Ascending aorta (tissue), 2 donors: ENCODE results near the gene BMP2K. TPM values are rescaled to one million over a fixed set of nuclear protein-coding genes. Genes with fewer than 3 reads are reported as not detected.

Experiments
- DNase-seq, 2 donors: peaks; one replicate each; pipeline ENCODE4 v3.0.0-alpha.2; 2019; ENCODE audit warnings: low spot score in 2 of 2
- H3K27ac ChIP-seq, 2 donors: fragments of 200-600 bp; sonication (generic); one replicate each; pipeline ENCODE4 v1.5.1; 2016 to 2017; ENCODE audit warnings: mild to moderate bottlenecking in 1 of 2
- H3K27me3 ChIP-seq: fragments of 200-600 bp; sonication (generic); one replicate; pipeline ENCODE4 v1.5.1; 2017
- H3K36me3 ChIP-seq, 2 donors: fragments of 200-600 bp; sonication (generic); one replicate each; pipeline ENCODE4 v1.5.1; 2016
- H3K4me1 ChIP-seq, 2 donors: fragments of 200-600 bp; sonication (generic); one replicate each; pipeline ENCODE4 v1.5.1; 2016 to 2017; ENCODE audit warnings: mild to moderate bottlenecking in 1 of 2
- H3K4me3 ChIP-seq, 2 donors: fragments of 200-600 bp; sonication (generic); one replicate each; pipeline ENCODE4 v1.5.1; 2016 to 2017; ENCODE audit warnings: mild to moderate bottlenecking in 1 of 2
- H3K9me3 ChIP-seq, 2 donors: fragments of 200-600 bp; sonication (generic); one replicate each; pipeline ENCODE4 v1.5.1; 2016
- intact Hi-C: fragments of 100-400 bp; cut with DNase I; formaldehyde crosslinking; loops from one replicate; pipeline ENCODE4 v1.15.1; 2023
- total RNA-seq: library from RNA; depleted of rRNA; stranded (reverse); fragments of >200 nt; gene quantifications from one replicate; pipeline ENCODE4 v1.1.0, GENCODE V29; 2016
- TF ChIP-seq, protein P1 (sequence below), 3 experiments: fragments of 200-600 bp in 2 of 3; fragments of 450-650 bp in 1 of 3; sonication (generic) in 2 of 3; IDR thresholded peaks; one replicate each; pipeline ENCODE4 v1.5.1; 2016 to 2019; ENCODE audit warnings: antibody characterized with exemption in 3 of 3, mild to moderate bottlenecking in 1 of 3, moderate library complexity in 1 of 3

BMP2K gene
- total RNA-seq, 1 donor from 2014 or later = 16.6 TPM

DNA sequence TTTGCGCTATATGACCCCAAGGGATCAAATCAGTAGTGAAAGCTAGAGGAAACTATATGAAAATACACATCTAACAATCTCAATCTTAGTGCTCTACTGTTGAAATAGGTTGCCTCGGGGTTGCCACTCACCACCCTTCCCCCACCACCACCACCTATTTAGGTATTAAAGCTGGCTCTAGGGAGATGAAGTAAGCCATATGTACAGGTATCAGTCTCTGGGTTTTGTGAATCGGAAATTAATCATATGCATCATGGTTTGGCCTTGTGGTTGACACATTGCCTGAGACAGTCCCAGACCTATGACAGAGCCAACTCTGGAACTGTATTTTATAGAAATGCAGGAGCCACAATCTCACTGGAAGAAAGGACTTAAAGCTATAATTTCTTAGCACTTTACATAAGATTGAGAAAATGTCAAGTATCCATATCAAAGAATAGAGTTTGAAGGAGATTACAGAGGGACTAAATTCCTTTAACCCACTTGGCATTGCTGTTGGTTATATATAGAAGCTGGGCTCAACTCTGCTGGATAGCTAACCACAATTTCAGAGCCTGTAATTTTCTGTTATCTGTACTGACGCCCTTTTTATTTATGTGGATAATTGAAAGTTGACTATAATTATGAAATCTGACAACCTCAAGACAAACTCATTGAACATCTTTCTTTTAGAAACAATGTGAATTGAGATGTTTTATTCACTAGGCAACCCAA, 26.7 kb upstream of the BMP2K start:
- H3K27ac ChIP-seq = no peak overlapping the region
- TF ChIP-seq, protein P1, sequence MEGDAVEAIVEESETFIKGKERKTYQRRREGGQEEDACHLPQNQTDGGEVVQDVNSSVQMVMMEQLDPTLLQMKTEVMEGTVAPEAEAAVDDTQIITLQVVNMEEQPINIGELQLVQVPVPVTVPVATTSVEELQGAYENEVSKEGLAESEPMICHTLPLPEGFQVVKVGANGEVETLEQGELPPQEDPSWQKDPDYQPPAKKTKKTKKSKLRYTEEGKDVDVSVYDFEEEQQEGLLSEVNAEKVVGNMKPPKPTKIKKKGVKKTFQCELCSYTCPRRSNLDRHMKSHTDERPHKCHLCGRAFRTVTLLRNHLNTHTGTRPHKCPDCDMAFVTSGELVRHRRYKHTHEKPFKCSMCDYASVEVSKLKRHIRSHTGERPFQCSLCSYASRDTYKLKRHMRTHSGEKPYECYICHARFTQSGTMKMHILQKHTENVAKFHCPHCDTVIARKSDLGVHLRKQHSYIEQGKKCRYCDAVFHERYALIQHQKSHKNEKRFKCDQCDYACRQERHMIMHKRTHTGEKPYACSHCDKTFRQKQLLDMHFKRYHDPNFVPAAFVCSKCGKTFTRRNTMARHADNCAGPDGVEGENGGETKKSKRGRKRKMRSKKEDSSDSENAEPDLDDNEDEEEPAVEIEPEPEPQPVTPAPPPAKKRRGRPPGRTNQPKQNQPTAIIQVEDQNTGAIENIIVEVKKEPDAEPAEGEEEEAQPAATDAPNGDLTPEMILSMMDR (IDR thresholded peaks at IDR 0.05) = no peak
- no peak overlapping the region for H3K4me3 ChIP-seq
- no peaks in the 10 kb centered on the region for H3K27me3 ChIP-seq
- intact Hi-C loops = no loop called here
- no peak for DNase-seq
- no peaks in the 10 kb centered on the region for H3K9me3 ChIP-seq
- no peaks in the 10 kb centered on the region for H3K36me3 ChIP-seq
- peaks cover 0 to 3% of the 10 kb centered on the region in 2 donors for H3K4me1 ChIP-seq

DNA sequence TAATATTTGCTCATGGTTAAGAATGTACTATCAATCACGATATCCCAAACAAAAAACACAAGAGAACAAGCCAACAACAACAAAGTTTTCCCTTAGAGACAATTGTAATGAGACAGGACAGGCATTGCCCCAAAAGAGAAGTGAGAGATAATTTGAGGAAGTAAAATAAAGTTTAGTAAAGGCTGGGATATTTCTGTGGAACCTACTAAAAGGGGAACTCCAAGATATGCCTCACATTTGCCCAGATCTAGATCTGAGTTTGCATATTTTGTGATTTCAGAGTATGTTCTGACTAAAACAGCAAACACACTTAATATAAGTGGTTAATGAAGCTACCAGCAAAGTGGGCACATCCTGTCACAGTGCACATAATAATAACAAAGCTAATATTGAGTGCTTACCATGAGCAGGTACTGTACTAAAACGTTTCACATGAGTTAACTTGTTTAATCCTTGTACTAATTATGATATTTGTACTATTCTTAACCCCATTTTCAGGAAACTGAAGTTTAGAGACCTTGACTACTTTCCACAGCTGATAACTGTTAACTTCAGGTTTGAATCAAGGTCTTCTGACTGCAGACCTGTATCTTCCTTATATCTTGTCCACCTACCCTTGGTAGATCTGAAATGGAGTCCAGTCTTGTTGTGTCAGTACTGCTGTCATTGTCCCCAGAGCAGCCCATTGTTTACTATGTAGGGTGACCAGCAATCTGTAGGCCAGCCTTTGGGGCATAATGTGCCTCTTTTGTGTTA, 26.0 kb upstream of the BMP2K start:
- Histone ChIP-seq H3K9me3 (no peaks in the 10 kb centered on the region), H3K36me3 (no peaks in the 10 kb centered on the region), H3K4me3 (no peak overlapping the region), H3K4me1 (peaks cover 0 to 3% of the 10 kb centered on the region in 2 donors), H3K27ac (no peak overlapping the region), H3K27me3 (no peaks in the 10 kb centered on the region)
- intact Hi-C loops = no loop called here
- DNase-seq = no peak
- TF ChIP-seq, protein P1 (IDR thresholded peaks at IDR 0.05) = no peak

DNA sequence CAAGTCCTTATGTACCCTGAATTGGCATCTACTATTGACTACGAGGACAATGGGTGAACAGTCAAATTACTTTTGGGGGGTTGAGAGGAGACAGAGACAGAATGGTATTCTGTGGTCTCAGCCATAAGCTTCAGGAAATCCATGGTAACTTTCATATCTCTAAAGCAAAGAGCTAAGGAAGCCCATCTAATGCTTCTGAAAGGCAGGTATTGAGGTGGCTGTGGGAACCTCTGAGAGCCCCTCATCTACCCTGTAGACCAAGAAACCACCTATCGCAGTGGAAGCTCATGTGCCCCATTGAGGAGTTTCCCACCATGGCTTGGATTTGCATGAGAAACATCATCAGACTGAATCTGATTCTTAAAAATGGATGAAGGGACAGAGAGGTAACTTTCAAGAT, 23.1 kb upstream of the BMP2K start:
- intact Hi-C loops = no loop called here

DNA sequence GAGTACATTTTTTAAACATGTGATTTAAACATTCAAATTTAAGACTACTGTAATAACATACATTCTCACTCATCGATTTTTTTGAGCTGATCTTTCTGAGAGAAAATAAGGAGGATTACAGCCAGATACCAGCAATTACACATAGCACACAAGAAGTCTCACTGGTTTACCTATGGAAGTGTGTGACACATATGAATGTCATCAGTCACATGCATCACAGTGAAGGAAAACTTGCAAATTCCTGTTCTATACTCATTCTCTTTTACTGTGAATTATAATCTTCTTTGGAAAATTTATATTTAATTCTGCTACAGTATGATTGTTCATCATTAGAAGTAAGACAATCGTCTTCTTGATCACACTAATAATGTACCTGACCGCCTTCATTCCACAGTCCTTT, 21.3 kb upstream of the BMP2K start:
- no peaks in the 10 kb centered on the region for H3K9me3 ChIP-seq
- DNase-seq = no peak
- H3K4me3 ChIP-seq = no peak overlapping the region
- TF ChIP-seq, protein P1 (IDR thresholded peaks at IDR 0.05) = no peak
- no peaks in the 10 kb centered on the region for H3K36me3 ChIP-seq
- no peaks in the 10 kb centered on the region for H3K4me1 ChIP-seq
- intact Hi-C loops = no loop called here
- H3K27me3 ChIP-seq = no peaks in the 10 kb centered on the region
- H3K27ac ChIP-seq = no peak overlapping the region

More for the DNA sequence above, 23.1 kb upstream of the BMP2K start:
- H3K27me3 ChIP-seq = no peaks in the 10 kb centered on the region
- no peaks in the 10 kb centered on the region for H3K36me3 ChIP-seq
- no peak for DNase-seq
- no peak overlapping the region for H3K27ac ChIP-seq
- H3K4me1 ChIP-seq = peaks cover 0 to 3% of the 10 kb centered on the region in 2 donors
- H3K4me3 ChIP-seq = no peak overlapping the region
- H3K9me3 ChIP-seq = no peaks in the 10 kb centered on the region
- TF ChIP-seq, protein P1 (IDR thresholded peaks at IDR 0.05) = no peak

DNA sequence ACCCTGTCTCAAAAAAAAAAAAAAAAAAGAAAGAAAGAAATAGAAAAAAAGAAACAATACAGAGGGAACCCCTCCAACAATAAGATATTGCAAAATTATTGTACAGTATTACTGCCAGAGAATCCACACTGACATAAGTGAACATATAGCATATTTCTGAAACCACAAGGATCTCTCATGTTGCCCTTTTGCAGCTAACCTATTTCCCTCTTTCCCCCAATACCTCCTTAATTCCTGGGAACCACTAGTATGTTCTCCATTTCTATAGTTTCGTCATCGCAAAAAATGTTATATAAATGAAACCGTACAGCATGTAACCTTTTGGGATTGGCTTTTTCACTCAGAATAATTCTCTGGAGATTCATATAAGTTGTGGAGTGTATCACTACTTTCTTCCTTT, 20.0 kb upstream of the BMP2K start:
- no peak for DNase-seq
- H3K9me3 ChIP-seq = no peaks in the 10 kb centered on the region
- H3K4me3 ChIP-seq = no peak overlapping the region
- no peaks in the 10 kb centered on the region for H3K36me3 ChIP-seq
- intact Hi-C loops = no loop called here
- H3K27ac ChIP-seq = no peak overlapping the region
- H3K27me3 ChIP-seq = no peaks in the 10 kb centered on the region
- no peaks in the 10 kb centered on the region for H3K4me1 ChIP-seq
- TF ChIP-seq, protein P1 (IDR thresholded peaks at IDR 0.05) = no peak
